GM12865 (cell line): ENCODE results near the gene KPNA2.
A peak's percentile ranks its signal among the peaks of the same experiment; 100 is the strongest.
"Not testable (repeated sequence)": the region's sequence is repeated elsewhere in the genome, so short reads cannot be mapped to it uniquely, and the experiment has no call there.

ENCODE experiments used
- DNase-seq: peaks from one replicate; pipeline ENCODE4 v3.0.0; 2010; ENCODE audit warnings: low read depth
- H3K4me3 ChIP-seq: 2 replicates; pipeline ENCODE4 v1.5.1; 2011; ENCODE audit warnings: mild to moderate bottlenecking, low read depth, low read length, control low read depth
- TF ChIP-seq, protein P1 (sequence below): IDR thresholded peaks from 2 replicates; pipeline ENCODE4 v1.5.1; 2011; ENCODE audit warnings: low read length, control low read depth, low read depth, inconsistent platforms; ENCODE audit not compliant: insufficient read depth; ENCODE audit errors: missing control alignments

KPNA2 gene

DNA sequence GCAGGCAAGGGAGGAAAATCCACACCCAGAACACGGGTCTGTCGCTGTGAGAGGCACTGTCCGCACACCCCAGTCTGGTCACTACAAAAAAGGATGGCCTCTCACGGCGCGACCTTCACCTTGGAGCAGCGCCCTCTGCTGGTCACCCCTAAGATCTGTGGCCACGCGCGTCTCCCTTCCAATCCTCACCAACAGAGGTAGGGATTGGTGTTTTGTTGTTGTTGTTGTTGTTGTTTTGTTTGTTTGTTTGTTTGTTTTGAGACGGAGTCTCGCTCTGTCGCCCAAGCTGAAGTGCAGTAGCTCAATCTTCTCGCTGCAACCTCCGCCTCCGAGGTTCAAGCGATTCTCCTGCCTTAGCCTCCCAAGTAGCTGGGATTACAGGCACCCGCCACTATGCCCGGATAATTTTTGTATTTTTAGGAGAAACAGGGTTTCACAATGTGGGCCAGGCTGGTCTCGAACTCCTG, 24.3 kb upstream of the KPNA2 start:
- TF ChIP-seq, protein P1, sequence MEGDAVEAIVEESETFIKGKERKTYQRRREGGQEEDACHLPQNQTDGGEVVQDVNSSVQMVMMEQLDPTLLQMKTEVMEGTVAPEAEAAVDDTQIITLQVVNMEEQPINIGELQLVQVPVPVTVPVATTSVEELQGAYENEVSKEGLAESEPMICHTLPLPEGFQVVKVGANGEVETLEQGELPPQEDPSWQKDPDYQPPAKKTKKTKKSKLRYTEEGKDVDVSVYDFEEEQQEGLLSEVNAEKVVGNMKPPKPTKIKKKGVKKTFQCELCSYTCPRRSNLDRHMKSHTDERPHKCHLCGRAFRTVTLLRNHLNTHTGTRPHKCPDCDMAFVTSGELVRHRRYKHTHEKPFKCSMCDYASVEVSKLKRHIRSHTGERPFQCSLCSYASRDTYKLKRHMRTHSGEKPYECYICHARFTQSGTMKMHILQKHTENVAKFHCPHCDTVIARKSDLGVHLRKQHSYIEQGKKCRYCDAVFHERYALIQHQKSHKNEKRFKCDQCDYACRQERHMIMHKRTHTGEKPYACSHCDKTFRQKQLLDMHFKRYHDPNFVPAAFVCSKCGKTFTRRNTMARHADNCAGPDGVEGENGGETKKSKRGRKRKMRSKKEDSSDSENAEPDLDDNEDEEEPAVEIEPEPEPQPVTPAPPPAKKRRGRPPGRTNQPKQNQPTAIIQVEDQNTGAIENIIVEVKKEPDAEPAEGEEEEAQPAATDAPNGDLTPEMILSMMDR = peak; percentile 82
- H3K4me3 ChIP-seq = peak overlapping the region; percentile 24
- DNase-seq = peak; percentile 69

DNA sequence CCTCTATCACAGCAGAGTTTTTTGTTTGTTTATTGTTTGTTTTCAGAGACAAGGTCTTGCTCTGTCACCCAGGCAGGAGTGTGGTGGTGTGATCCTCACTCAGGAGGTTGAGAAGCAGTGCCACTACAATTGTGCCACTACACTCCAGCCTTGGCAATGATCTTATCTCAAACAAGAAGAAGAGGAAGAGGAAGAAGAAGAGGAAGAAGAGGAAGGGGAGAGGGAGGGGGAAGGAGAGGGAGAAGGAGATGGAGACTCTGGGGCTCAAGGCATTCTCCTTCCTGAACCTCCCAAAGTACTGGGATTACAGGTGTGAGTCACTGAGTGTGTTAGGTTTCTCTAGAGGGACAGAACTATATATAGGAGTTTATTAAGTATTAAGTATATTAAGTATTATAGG, 22.1 kb upstream of the KPNA2 start:
- DNase-seq = no peak
- no peak overlapping the region for H3K4me3 ChIP-seq
- TF ChIP-seq, protein P1 = no peak

DNA sequence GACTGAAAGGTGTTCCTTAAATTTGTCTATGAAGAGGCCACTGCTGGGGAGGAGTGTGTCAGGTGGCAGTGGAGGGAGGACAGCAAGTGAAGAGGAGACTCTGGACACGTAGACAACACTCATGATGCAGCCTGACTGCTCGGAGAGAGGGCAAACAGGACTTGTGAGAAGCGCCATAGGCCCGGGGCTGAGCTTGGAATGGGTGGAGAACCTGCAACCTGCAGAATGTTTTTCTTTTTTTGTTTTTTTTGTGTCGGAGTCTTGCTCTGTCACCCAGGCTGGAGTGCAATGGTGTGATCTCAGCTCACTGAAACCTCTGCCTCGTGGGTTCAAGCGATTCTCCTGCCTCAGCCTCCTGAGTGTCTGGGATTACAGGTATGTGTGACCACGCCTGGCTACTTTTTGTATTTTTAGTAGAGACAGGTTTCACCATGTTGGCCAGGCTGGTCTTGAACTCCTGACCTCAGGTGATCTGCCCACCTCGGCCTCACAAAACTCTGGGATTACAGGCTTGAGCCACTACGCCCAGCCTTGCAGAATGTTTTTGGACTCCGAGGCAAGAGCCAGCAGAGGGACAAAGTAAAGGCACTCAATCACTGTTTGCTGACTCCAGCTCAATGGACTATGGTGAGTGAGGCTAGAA, 20.3 kb upstream of the KPNA2 start:
- TF ChIP-seq, protein P1 = no peak
- H3K4me3 ChIP-seq = no peak overlapping the region
- no peak for DNase-seq

DNA sequence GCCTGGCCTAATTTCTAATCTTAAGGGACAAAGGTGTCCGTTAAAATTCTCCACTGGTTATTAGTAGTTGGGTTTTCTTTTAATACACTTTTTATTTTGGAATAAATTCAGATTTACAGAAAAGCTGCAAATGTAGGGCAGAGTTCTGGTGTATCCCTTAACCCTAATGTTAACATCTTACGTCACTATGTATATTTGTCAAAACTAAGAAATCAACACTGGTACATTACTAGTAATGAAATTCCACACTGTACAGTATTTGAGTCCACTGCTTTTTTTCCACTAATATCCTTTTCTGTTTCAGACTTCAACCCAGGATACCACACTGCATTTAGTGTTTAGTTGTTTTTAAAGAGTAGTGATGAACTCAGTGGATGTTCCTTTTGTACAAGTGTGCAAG, 18.7 kb upstream of the KPNA2 start:
- no peak overlapping the region for H3K4me3 ChIP-seq
- TF ChIP-seq, protein P1 = no peak
- DNase-seq = no peak

DNA sequence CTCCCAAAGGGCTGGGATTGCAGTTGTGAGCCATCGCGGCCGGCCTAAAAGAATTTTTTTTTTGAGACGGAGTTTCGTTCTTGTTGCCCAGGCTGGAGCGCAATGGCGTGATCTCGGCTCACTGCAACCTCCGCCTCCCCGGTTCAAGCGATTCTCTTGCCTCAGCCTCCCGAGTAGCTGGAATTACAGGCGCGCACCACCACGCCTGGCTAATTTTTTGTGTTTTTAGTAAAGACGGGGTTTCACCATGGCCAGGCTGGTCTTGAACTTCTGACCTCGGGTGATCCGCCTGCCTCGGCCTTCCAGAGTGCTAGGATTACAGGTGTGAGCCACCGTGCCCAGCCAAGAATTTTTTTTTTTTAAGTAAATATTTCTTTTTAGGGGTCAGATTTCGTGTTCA, 17.0 kb upstream of the KPNA2 start:
- not testable (repeated sequence) for H3K4me3 ChIP-seq, DNase-seq

DNA sequence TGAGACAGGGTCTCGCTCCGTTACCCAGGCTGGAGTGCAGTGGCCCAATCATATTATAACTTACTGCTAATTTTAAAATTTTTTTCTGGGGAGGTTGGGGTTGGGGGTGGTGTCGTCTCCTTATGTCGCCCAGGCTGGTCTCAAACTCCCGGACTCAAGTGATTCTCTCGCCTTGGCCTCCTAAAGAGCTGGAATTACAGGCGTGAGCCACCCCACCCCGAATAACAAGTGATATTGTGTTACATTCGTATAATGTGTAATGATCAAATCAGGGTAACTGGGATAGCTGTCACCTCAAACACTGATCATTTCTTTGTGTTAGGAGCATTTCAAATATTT, 16.2 kb upstream of the KPNA2 start:
- peak overlapping the region; percentile 20 for H3K4me3 ChIP-seq
- no peak for DNase-seq
- TF ChIP-seq, protein P1 = no peak

DNA sequence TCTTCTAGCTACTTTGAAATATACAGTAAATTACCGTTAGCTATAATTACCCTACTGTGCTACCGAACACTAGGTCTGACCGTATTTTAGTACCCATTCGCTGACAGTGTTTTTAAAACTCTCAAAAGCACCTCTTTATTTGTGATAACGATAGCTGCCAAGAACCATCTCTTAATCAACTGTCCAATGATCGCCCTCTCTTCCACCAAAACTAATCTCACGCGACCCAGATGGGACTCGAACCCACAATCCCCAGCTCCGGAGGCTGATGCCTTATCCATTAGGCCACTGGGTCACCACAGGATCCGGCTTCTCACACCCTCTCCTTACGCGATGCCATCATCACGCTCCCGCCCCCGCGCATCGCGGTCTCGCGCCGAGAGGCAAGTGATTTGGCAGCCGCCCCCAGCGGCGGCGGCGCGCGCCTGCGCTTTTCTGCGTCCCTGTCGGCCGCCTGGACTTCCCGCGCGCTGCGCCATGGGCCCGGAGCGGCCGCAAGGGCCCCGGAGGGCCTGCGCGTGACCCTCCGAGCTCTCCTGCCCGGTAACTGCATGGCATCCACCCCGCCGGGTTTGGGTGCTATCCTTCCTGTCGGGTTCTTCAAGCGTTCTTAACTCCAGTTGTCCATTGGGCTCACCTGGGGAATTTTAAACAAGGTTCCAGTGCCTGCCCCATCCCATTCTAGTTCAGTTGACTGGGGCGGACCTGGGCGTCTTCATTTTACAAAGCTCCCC, 15.7 kb upstream of the KPNA2 start:
- DNase-seq = peak; percentile 98
- H3K4me3 ChIP-seq = peak overlapping the region; percentile 80
- TF ChIP-seq, protein P1 = peak; percentile 55
